ENCODE results near the gene EIF4B.

EIF4B gene

GRCh38 chr12:53005986-53006809 is at the start of gene EIF4B:
EIF4B (plus strand) TSS chr12:53006456; CDS start chr12:53006484, 28 bp downstream.
- peak; percentile 100 for DNase-seq (ENCODE audit: low read depth)
- H3K4me3 ChIP-seq (ENCODE audit: low read length) = peak within 1 kb of the TSS; percentile 100
- TF ChIP-seq CTCF (conservative IDR thresholded peaks at IDR 0.05; ENCODE audit: low read length) = no peak

GRCh38 chr12:52956987-52957386 is 49.3 kb upstream of the EIF4B start:
- H3K4me3 ChIP-seq (ENCODE audit: low read length) = no peak overlapping the region
- DNase-seq (ENCODE audit: low read depth) = no peak
- no peak for TF ChIP-seq CTCF (conservative IDR thresholded peaks at IDR 0.05; ENCODE audit: low read length)

- no peak overlapping the region for H3K4me3 ChIP-seq (ENCODE audit: low read length)
- DNase-seq (ENCODE audit: low read depth) = no peak
- TF ChIP-seq CTCF (conservative IDR thresholded peaks at IDR 0.05; ENCODE audit: low read length) = no peak
Observed at GRCh38 chr12:52964556-52965336, 41.5 kb upstream of the EIF4B start.

GRCh38 chr12:52965337-52965731 is 40.9 kb upstream of the EIF4B start:
- no peak for DNase-seq (ENCODE audit: low read depth)
- TF ChIP-seq CTCF (conservative IDR thresholded peaks at IDR 0.05; ENCODE audit: low read length) = no peak
- peak overlapping the region; percentile 31 for H3K4me3 ChIP-seq (ENCODE audit: low read length)

DNA sequence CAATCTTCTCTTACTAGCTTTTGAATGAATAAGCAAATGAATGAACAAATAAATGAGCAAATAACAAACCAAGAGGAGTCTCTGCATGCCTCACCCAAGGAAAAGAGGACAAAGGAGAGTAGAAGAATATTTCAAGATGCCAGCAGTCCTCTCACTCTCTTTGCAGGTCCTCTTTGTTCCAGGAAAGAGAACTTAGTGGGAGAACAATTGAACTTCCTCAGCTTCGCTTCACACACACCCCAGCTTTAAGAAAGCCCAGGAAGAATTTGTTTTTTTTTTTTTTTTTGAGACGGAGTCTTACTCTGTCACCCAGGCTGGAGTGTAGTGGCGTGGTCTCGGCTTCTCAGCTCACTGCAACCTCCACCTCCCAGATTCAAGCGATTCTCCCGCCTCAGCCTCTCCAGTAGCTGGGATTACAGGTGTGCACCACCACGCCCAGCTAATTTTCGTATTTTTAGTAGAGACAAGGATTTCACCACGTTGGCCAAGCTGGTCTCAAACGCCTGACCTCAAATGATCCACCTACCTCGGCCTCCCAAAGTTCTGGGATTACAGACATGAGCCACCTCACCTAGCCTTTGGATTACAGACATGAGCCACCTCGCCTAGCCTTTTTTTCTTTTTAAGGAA is 37.0 kb upstream of the EIF4B start:
- TF ChIP-seq CTCF (conservative IDR thresholded peaks at IDR 0.05; ENCODE audit: low read length) = no peak
- no peak for DNase-seq (ENCODE audit: low read depth)
- no peak overlapping the region for H3K4me3 ChIP-seq (ENCODE audit: low read length)

GRCh38 chr12:52969828-52970569 is 36.3 kb upstream of the EIF4B start:
- no peak for DNase-seq (ENCODE audit: low read depth)
- no peak overlapping the region for H3K4me3 ChIP-seq (ENCODE audit: low read length)
- TF ChIP-seq CTCF (conservative IDR thresholded peaks at IDR 0.05; ENCODE audit: low read length) = no peak
